Body of pancreas (tissue), 4 donors: Measurements from ENCODE around the gene PLXNB3.

Source experiments
- CTCF ChIP-seq, 7 experiments: fragments of 450-650 bp in 4 of 7; fragments of 200-600 bp in 3 of 7; sonication (generic) in 3 of 7; IDR thresholded peaks; one replicate each; pipeline ENCODE4 v1.5.1; 2016 to 2019; ENCODE audit warnings: antibody characterized with exemption in 7 of 7
- POLR2A ChIP-seq, 3 donors: fragments of 450-650 bp; IDR thresholded peaks; one replicate each; pipeline ENCODE4 v1.6.1; 2016; ENCODE audit warnings: antibody characterized with exemption in 3 of 3, mild to moderate bottlenecking in 2 of 3

- TF ChIP-seq CTCF (IDR thresholded peaks at IDR 0.05) (no peak), POLR2A (IDR thresholded peaks at IDR 0.05) (no peak)
Observed at GRCh38 chrX:153731845-153732215, 32.2 kb upstream of the PLXNB3 start.
